GM12874 (cell line): ENCODE measurements around the gene C3AR1.

Experiments
- TF ChIP-seq, protein P1 (sequence below): IDR thresholded peaks from 2 replicates; pipeline ENCODE4 v1.5.1; 2011; ENCODE audit warnings: low read depth, mild to moderate bottlenecking, control low read depth, low read length, moderate library complexity; ENCODE audit not compliant: insufficient read depth

C3AR1 gene

GRCh38 chr12:8065991-8066594 lies at the start of gene C3AR1:
Gene C3AR1, minus strand, starts transcription at chr12:8066359. Its CDS starts 6,174 bp downstream, at chr12:8060185.
- TF ChIP-seq, protein P1, sequence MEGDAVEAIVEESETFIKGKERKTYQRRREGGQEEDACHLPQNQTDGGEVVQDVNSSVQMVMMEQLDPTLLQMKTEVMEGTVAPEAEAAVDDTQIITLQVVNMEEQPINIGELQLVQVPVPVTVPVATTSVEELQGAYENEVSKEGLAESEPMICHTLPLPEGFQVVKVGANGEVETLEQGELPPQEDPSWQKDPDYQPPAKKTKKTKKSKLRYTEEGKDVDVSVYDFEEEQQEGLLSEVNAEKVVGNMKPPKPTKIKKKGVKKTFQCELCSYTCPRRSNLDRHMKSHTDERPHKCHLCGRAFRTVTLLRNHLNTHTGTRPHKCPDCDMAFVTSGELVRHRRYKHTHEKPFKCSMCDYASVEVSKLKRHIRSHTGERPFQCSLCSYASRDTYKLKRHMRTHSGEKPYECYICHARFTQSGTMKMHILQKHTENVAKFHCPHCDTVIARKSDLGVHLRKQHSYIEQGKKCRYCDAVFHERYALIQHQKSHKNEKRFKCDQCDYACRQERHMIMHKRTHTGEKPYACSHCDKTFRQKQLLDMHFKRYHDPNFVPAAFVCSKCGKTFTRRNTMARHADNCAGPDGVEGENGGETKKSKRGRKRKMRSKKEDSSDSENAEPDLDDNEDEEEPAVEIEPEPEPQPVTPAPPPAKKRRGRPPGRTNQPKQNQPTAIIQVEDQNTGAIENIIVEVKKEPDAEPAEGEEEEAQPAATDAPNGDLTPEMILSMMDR, result no peak

DNA sequence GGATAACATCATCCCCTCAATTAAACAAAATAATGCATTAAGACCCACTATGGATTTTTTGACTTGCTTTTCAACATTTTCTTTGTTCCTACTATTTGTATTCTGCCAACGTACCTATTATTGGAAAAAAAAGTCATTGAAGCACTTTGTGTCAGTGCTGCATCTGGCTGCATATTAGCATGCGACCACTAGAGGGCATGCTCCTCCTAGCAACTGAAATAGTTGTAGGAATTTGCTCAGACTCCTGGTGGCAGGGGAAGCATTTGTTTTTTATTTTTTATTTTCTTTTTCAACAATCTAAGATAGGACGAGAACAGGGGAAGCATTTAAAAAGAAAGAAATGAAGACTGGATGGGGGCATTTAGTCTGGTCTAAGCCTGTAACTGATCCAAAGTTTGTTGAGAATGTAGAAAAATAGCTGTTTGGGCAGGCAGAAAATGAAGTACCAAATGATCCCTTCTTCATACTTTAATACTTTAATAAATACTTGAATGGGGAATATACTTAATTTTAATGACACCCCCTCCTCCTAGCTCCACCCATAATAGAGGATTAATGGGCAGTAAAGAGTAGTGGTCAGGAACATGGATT lies 42.7 kb upstream of the C3AR1 start:
- TF ChIP-seq, protein P1, result peak; percentile 80

- TF ChIP-seq, protein P1, result no peak
These were observed 33.1 kb upstream of the C3AR1 start for GRCh38 chr12:8099235-8099634.

GRCh38 chr12:8096281-8096915 lies 30.2 kb upstream of the C3AR1 start:
- TF ChIP-seq, protein P1, result no peak

GRCh38 chr12:8093291-8093690 lies 27.1 kb upstream of the C3AR1 start:
- TF ChIP-seq, protein P1, result no peak

DNA sequence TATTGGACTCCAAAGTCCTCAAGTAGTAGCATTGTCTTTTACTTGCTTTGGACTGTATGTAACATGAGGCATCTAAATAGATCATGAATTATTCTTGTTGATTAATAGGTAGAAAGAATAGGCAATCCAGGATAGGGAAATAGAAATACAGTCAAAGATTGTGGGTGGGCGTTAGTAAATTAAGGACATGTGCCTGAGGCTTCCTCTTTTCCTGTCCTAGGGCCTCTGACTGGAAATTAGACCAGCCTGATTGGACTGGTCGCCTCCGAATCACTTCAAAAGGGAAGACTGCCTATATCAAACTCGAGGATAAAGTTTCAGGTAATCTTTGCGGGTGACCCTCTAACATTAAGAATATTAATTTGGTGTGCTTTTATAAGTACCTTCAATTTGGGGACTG lies 23.6 kb upstream of the C3AR1 start:
- TF ChIP-seq, protein P1, result no peak

DNA sequence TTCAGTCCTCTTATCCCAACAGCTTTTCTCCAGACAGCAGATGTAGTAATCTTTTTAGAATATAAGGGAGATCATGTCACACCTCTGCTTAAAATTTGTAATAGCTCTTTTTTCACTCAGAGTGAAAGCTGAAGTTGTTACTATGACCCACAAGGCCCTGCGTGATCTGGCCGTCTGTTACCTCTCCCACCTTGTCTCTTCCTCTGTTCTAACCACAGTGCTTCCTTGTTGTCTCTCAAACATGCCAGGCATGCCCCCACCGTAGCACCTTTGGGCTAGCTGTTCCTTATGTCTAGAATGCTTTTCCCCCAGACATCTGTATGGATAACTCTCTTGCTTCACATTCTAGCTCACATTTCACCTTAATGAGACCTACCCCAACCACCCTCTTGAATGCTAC lies 22.4 kb upstream of the C3AR1 start:
- TF ChIP-seq, protein P1, result no peak
